ENCODE measurements around the gene DUSP23.

The DUSP23 gene

GRCh38 chr1:159780583-159781582 is at the start of gene DUSP23:
TSS of gene DUSP23 (plus strand) at chr1:159780962. CDS start at chr1:159781101, 139 bp downstream.
- DNase-seq, result peak; percentile 97

GRCh38 chr1:159737238-159737916 is 43.4 kb upstream of the DUSP23 start:
- no peak for DNase-seq

GRCh38 chr1:159743651-159744410 is 36.9 kb upstream of the DUSP23 start:
- DNase-seq, result no peak

GRCh38 chr1:159746666-159747065 is 34.1 kb upstream of the DUSP23 start:
- DNase-seq, result no peak

- DNase-seq, result no peak
These were observed 32.4 kb upstream of the DUSP23 start for GRCh38 chr1:159748370-159748769.

GRCh38 chr1:159749630-159750029 is 31.1 kb upstream of the DUSP23 start:
- DNase-seq, result no peak

- DNase-seq, result no peak
These were observed 30.1 kb upstream of the DUSP23 start for GRCh38 chr1:159750621-159751020.

- DNase-seq, result no peak
These were observed 29.7 kb upstream of the DUSP23 start for GRCh38 chr1:159751031-159751430.

GRCh38 chr1:159752135-159752580 is 28.6 kb upstream of the DUSP23 start:
- DNase-seq, result no peak

- DNase-seq, result no peak
These were observed 27.4 kb upstream of the DUSP23 start for GRCh38 chr1:159753386-159753785.

GRCh38 chr1:159755451-159756007 is 25.2 kb upstream of the DUSP23 start:
- DNase-seq, result no peak

GRCh38 chr1:159756397-159756796 is 24.4 kb upstream of the DUSP23 start:
- DNase-seq, result no peak

- DNase-seq, result no peak
These were observed 17.1 kb upstream of the DUSP23 start for GRCh38 chr1:159763686-159764085.

GRCh38 chr1:159765806-159766205 is 15.0 kb upstream of the DUSP23 start:
- no peak for DNase-seq

GRCh38 chr1:159771127-159771895 is 9.5 kb upstream of the DUSP23 start:
- no peak for DNase-seq

- no peak for DNase-seq
These were observed 6.3 kb upstream of the DUSP23 start for GRCh38 chr1:159774465-159774864.

- DNase-seq, result no peak
These were observed 5.0 kb upstream of the DUSP23 start for GRCh38 chr1:159775716-159776115.

GRCh38 chr1:159778266-159778665 is 2.5 kb upstream of the DUSP23 start:
- DNase-seq, result no peak

- DNase-seq, result no peak
These were observed 1.3 kb upstream of the DUSP23 start for GRCh38 chr1:159779403-159779851.

- no peak for DNase-seq
These were observed 1.2 kb downstream of the DUSP23 start for GRCh38 chr1:159781992-159782391.

- no peak for DNase-seq
These were observed 3.0 kb downstream of the DUSP23 start for GRCh38 chr1:159783724-159784123.

GRCh38 chr1:159786465-159786864 is 5.7 kb downstream of the DUSP23 start:
- no peak for DNase-seq

Measured in COR-L47 (cell line).